Fibroblast of mammary gland (primary cell): ENCODE data around the gene MCTP2.

ENCODE experiments used
- DNase-seq: peaks from one replicate; pipeline ENCODE4 v3.0.0-alpha.2; 2010; ENCODE audit warnings: low read depth
- H3K4me3 ChIP-seq: 2 replicates; pipeline ENCODE4 v1.5.1; 2011; ENCODE audit warnings: low read depth, mild to moderate bottlenecking, low read length, moderate library complexity; ENCODE audit not compliant: control insufficient read depth
- CTCF ChIP-seq: conservative IDR thresholded peaks from 2 replicates; pipeline ENCODE4 v1.5.1; 2011; ENCODE audit warnings: low read depth, low read length, inconsistent platforms; ENCODE audit not compliant: control insufficient read depth, insufficient read depth

MCTP2 gene

GRCh38 chr15:94476686-94477085, 245.3 kb downstream of the MCTP2 start:
- no peak overlapping the region for H3K4me3 ChIP-seq
- TF ChIP-seq CTCF, result no peak
- no peak for DNase-seq

- no peak for DNase-seq
- TF ChIP-seq CTCF, result no peak
- no peak overlapping the region for H3K4me3 ChIP-seq
These were observed 246.7 kb downstream of the MCTP2 start for GRCh38 chr15:94477913-94478553.

GRCh38 chr15:94478763-94479162, 247.4 kb downstream of the MCTP2 start:
- no peak for DNase-seq
- no peak overlapping the region for H3K4me3 ChIP-seq
- TF ChIP-seq CTCF, result no peak

GRCh38 chr15:94480289-94480834, 249.0 kb downstream of the MCTP2 start:
- no peak for TF ChIP-seq CTCF
- H3K4me3 ChIP-seq, result no peak overlapping the region
- no peak for DNase-seq

GRCh38 chr15:94485148-94485719, 253.9 kb downstream of the MCTP2 start:
- H3K4me3 ChIP-seq, result no peak overlapping the region
- no peak for DNase-seq
- TF ChIP-seq CTCF, result no peak

GRCh38 chr15:94487635-94488034, 256.3 kb downstream of the MCTP2 start:
- TF ChIP-seq CTCF, result no peak
- H3K4me3 ChIP-seq, result no peak overlapping the region

More at GRCh38 chr15:94487635-94488034, 256.3 kb downstream of the MCTP2 start:
- no peak for DNase-seq
